NCI-H2107 treated with DMSO at 0.1 percent for 48 hours (cell line): ENCODE measurements around the gene MUC5B.
"Not testable (repeated sequence)": the region's sequence is repeated elsewhere in the genome, so short reads cannot be mapped to it uniquely, and the experiment has no call there.

Experiments used
- DNase-seq: peaks from one replicate; lab custom pipeline; 2025; ENCODE audit not compliant: unreplicated experiment; lab: John Stamatoyannopoulos, UW

MUC5B gene

GRCh38 chr11:1245717-1246116 is 22.9 kb downstream of the MUC5B start:
- not testable (repeated sequence) for DNase-seq

GRCh38 chr11:1246301-1246700 is 23.4 kb downstream of the MUC5B start:
- not testable (repeated sequence) for DNase-seq

GRCh38 chr11:1247026-1247425 is 24.2 kb downstream of the MUC5B start:
- DNase-seq: not testable (repeated sequence)

- not testable (repeated sequence) for DNase-seq
These were observed 26.1 kb downstream of the MUC5B start for GRCh38 chr11:1248951-1249350.

- not testable (repeated sequence) for DNase-seq
These were observed 27.5 kb downstream of the MUC5B start for GRCh38 chr11:1250411-1250810.

GRCh38 chr11:1251236-1251770 is 28.4 kb downstream of the MUC5B start:
- no peak for DNase-seq

GRCh38 chr11:1252371-1253102 is 29.7 kb downstream of the MUC5B start:
- no peak for DNase-seq

- DNase-seq: no peak
These were observed 30.2 kb downstream of the MUC5B start for GRCh38 chr11:1253103-1253485.

- no peak for DNase-seq
These were observed 31.3 kb downstream of the MUC5B start for GRCh38 chr11:1254086-1254648.

- DNase-seq: no peak
These were observed 31.9 kb downstream of the MUC5B start for GRCh38 chr11:1254733-1255132.

GRCh38 chr11:1255151-1255550 is 32.3 kb downstream of the MUC5B start:
- no peak for DNase-seq

GRCh38 chr11:1256257-1257045 is 33.6 kb downstream of the MUC5B start:
- DNase-seq: no peak

GRCh38 chr11:1257366-1257765 is 34.5 kb downstream of the MUC5B start:
- DNase-seq: no peak

- no peak for DNase-seq
These were observed 35.0 kb downstream of the MUC5B start for GRCh38 chr11:1257916-1258315.

- DNase-seq: no peak
These were observed 35.7 kb downstream of the MUC5B start for GRCh38 chr11:1258401-1259075.

GRCh38 chr11:1259076-1259461 is 36.2 kb downstream of the MUC5B start:
- no peak for DNase-seq

GRCh38 chr11:1259561-1259960 is 36.7 kb downstream of the MUC5B start:
- DNase-seq: no peak

- DNase-seq: no peak
These were observed 37.2 kb downstream of the MUC5B start for GRCh38 chr11:1260023-1260501.

GRCh38 chr11:1260620-1261019 is 37.8 kb downstream of the MUC5B start:
- no peak for DNase-seq

GRCh38 chr11:1261241-1262071 is 38.6 kb downstream of the MUC5B start:
- no peak for DNase-seq
